Activated CD4-positive, alpha-beta T cell treated with anti-CD3 and anti-CD28 coated beads, Interleukin-2, amount 50 U/mL, for 24 hours (primary cell): ENCODE measurements around the gene TNFSF4.
"Not testable (repeated sequence)": the region's sequence is repeated elsewhere in the genome, so short reads cannot be mapped to it uniquely, and the experiment has no call there.

ENCODE experiments used
- DNase-seq, 2 donors: peaks; one replicate each; pipeline ENCODE4 v3.0.0-alpha.2; 2020; ENCODE audit warnings: low read depth in 1 of 2, low spot score in 1 of 2

The TNFSF4 gene

GRCh38 chr1:173206816-173207568 is at the start of gene TNFSF4:
Gene TNFSF4, minus strand, starts transcription at chr1:173207331. Its CDS starts 155 bp downstream, at chr1:173207176.
- DNase-seq = no peak

GRCh38 chr1:173255214-173255813 is 48.2 kb upstream of the TNFSF4 start:
- no peak for DNase-seq

GRCh38 chr1:173253046-173253445 is 45.9 kb upstream of the TNFSF4 start:
- DNase-seq = no peak

GRCh38 chr1:173249349-173249748 is 42.2 kb upstream of the TNFSF4 start:
- DNase-seq = no peak

GRCh38 chr1:173248247-173248940 is 41.3 kb upstream of the TNFSF4 start:
- DNase-seq = no peak

GRCh38 chr1:173245892-173246291 is 38.8 kb upstream of the TNFSF4 start:
- DNase-seq = no peak

GRCh38 chr1:173243300-173243699 is 36.2 kb upstream of the TNFSF4 start:
- DNase-seq = no peak

GRCh38 chr1:173241528-173242347 is 34.6 kb upstream of the TNFSF4 start:
- no peak for DNase-seq

GRCh38 chr1:173240609-173241008 is 33.5 kb upstream of the TNFSF4 start:
- DNase-seq = no peak

- DNase-seq = no peak
These were observed 31.9 kb upstream of the TNFSF4 start for GRCh38 chr1:173239058-173239457.

- no peak for DNase-seq
These were observed 27.8 kb upstream of the TNFSF4 start for GRCh38 chr1:173234899-173235298.

GRCh38 chr1:173234434-173234833 is 27.3 kb upstream of the TNFSF4 start:
- DNase-seq = not testable (repeated sequence)

- not testable (repeated sequence) for DNase-seq
These were observed 21.9 kb upstream of the TNFSF4 start for GRCh38 chr1:173229031-173229430.

- no peak for DNase-seq
These were observed 17.8 kb upstream of the TNFSF4 start for GRCh38 chr1:173224949-173225348.

- DNase-seq = no peak
These were observed 17.3 kb upstream of the TNFSF4 start for GRCh38 chr1:173224280-173224892.

- no peak for DNase-seq
These were observed 15.9 kb upstream of the TNFSF4 start for GRCh38 chr1:173223031-173223380.

GRCh38 chr1:173222149-173223030 is 15.3 kb upstream of the TNFSF4 start:
- no peak for DNase-seq

GRCh38 chr1:173220157-173220556 is 13.0 kb upstream of the TNFSF4 start:
- DNase-seq = no peak

- no peak for DNase-seq
These were observed 6.5 kb upstream of the TNFSF4 start for GRCh38 chr1:173213665-173214064.

GRCh38 chr1:173212952-173213491 is 5.9 kb upstream of the TNFSF4 start:
- no peak for DNase-seq
